ENCODE results near the gene S1PR4. TPM values are rescaled to one million over a fixed set of nuclear protein-coding genes. Genes with fewer than 3 reads are reported as not detected.

The S1PR4 gene
- total and polyA plus RNA-seq, 9 of the 15 experiments (the other 6 are each of a cell fraction or from before 2014, with no cell fraction given), result 0.27 TPM; not detected in 8

GRCh38 chr19:3162418-3163229 lies 15.9 kb upstream of the S1PR4 start (continued):
- TF ChIP-seq ZNF133 (CRISPR knock-in tag; IDR thresholded peaks at IDR 0.05), result no peak

- H2AFZ ChIP-seq (ENCODE audit: low read depth, low read length), result peak overlapping the region; percentile 91
- intact Hi-C loops (cut with micrococcal nuclease), result loop anchor here (1.0 to 2.0 kb wide), 4 partner anchors 34 to 213 kb away; no protein-coding TSS in a partner anchor
- H4K20me1 ChIP-seq (replicated peaks; ENCODE audit: control insufficient read depth, insufficient read depth, low read length), result no peaks in the 10 kb centered on the region
- H3K9ac ChIP-seq (ENCODE audit: insufficient read depth in 1 of 2, low read depth in 2 of 2, low read length in 2 of 2), result peak overlapping the region in 1 of 2 experiments; percentile 80; a peak in 1 of 4 replicates
- peak; percentile 99 for ATAC-seq
- H3K27ac ChIP-seq (ENCODE audit: extremely low read depth, low read depth, low read length), result no peak overlapping the region
- peak; percentile 81 for FAIRE-seq
- in situ Hi-C loops (cut with MboI), result no loop called here
- no peaks in the 10 kb centered on the region for H3K36me3 ChIP-seq (ENCODE audit: control insufficient read depth, insufficient read depth, low read length)
- H3K9me1 ChIP-seq (ENCODE audit: control insufficient read depth, insufficient read depth, low read length), result no peaks in the 10 kb centered on the region
- peaks cover 8% of the 10 kb centered on the region for H3K9me3 ChIP-seq (replicated peaks; ENCODE audit: control insufficient read depth, insufficient read depth, low read depth, low read length)
- 5% methylated on average over 24 of the region's 27 CpGs for WGBS (ENCODE audit: insufficient coverage, low coverage, missing lambda C conversion rate)
- no TSS peak for BruUV-seq (replicated peaks)
- ChIA-PET CTCF (ENCODE audit: low intra/inter-chr PET ratio) (interaction anchor here (0.6 to 1.5 kb wide), 7 partner anchors 16 to 212 kb away, joined by 3 to 10 read pairs (median 5); no protein-coding TSS in a partner anchor), POLR2A (no interaction called here)
- peak overlapping the region; percentile 70 for H3K4me2 ChIP-seq (ENCODE audit: insufficient read depth, low read length)
- no peaks in the 10 kb centered on the region for H3K79me2 ChIP-seq (ENCODE audit: control insufficient read depth, insufficient read depth, low read length)
- H3K27me3 ChIP-seq (ENCODE audit: control insufficient read depth in 2 of 2, insufficient read depth in 2 of 2, low read length in 2 of 2), result no peaks in the 10 kb centered on the region
- H3K4me1 ChIP-seq (replicated peaks in 1 of 2; ENCODE audit: control insufficient read depth in 2 of 2, insufficient read depth in 2 of 2, low read length in 2 of 2), result peaks cover 4 to 13% of the 10 kb centered on the region in 2 experiments; a peak in 3 of 5 replicates
- peak; percentile 85 to 91 (median 90) for DNase-seq (ENCODE audit: extremely low read depth in 1 of 4, low spot score in 3 of 4)
- no peak overlapping the region for H3K4me3 ChIP-seq
- TF ChIP-seq ZNF232 (CRISPR knock-in tag; IDR thresholded peaks at IDR 0.05) (no peak), DEAF1 (CRISPR knock-in tag; IDR thresholded peaks at IDR 0.05) (peak; percentile 88), TBP (optimal IDR thresholded peaks at IDR 0.05; ENCODE audit: low read depth, low read length) (no peak), PPARD (CRISPR knock-in tag; IDR thresholded peaks at IDR 0.05) (no peak), ZNF140 (CRISPR knock-in tag; IDR thresholded peaks at IDR 0.05) (no peak), MECOM (CRISPR knock-in tag; IDR thresholded peaks at IDR 0.05) (no peak), ZBTB33 (CRISPR knock-in tag; IDR thresholded peaks at IDR 0.05) (0 out of 2 replicates have a peak, but pooled peaks have one; percentile 30), MAZ (CRISPR knock-in tag; conservative IDR thresholded peaks at IDR 0.05 in 1 of 2, IDR thresholded peaks at IDR 0.05 in 1 of 2) (peak; percentile 36 to 87; a peak in 2 of 4 replicates), CTCF (IDR thresholded peaks at IDR 0.05 in 2 of 3, conservative IDR thresholded peaks at IDR 0.05 in 1 of 3; ENCODE audit: insufficient read depth in 2 of 3, low read depth in 1 of 3, low read length in 3 of 3) (peak; percentile 94 to 95 (median 95)), CBX8 (IDR thresholded peaks at IDR 0.05; ENCODE audit: borderline replicate concordance, extremely low read depth, low read depth, low read length, poor library complexity, severe bottlenecking) (no peak), XRCC5 (IDR thresholded peaks at IDR 0.05; ENCODE audit: low read depth, low read length) (0 out of 2 replicates have a peak, but pooled peaks have one; percentile 31)
Measured at GRCh38 chr19:3163230-3163886, 15.2 kb upstream of the S1PR4 start.

All from K562 (cell line).